RWPE1 (cell line): ENCODE data around the gene PDE4D.

Experiments used
- CTCF ChIA-PET: fragments of 350-600 bp; sonication (Branson Sonifier 250); formaldehyde crosslinking; extraction: SDS; loops from one replicate; lab custom pipeline; 2021; lab: Yijun Ruan, JAX
- POLR2A ChIA-PET: fragments of 400-600 bp; formaldehyde crosslinking; extraction: SDS; loops from one replicate; lab custom pipeline; 2020; ENCODE audit warnings: antibody characterized with exemption; ENCODE audit not compliant: low non-redundant PET; lab: Yijun Ruan, JAX
- DNase-seq: peaks from one replicate; pipeline ENCODE4 v3.0.0; 2012; ENCODE audit warnings: low spot score
- H3K27ac ChIP-seq: fragments of 450-650 bp; 2 replicates; pipeline ENCODE4 v1.5.1; 2017
- TF ChIP-seq, protein P1 (sequence below): fragments of 450-650 bp; conservative IDR thresholded peaks from 2 replicates; pipeline ENCODE4 v1.5.1; 2017; ENCODE audit warnings: low read depth, mild to moderate bottlenecking

The PDE4D gene

DNA sequence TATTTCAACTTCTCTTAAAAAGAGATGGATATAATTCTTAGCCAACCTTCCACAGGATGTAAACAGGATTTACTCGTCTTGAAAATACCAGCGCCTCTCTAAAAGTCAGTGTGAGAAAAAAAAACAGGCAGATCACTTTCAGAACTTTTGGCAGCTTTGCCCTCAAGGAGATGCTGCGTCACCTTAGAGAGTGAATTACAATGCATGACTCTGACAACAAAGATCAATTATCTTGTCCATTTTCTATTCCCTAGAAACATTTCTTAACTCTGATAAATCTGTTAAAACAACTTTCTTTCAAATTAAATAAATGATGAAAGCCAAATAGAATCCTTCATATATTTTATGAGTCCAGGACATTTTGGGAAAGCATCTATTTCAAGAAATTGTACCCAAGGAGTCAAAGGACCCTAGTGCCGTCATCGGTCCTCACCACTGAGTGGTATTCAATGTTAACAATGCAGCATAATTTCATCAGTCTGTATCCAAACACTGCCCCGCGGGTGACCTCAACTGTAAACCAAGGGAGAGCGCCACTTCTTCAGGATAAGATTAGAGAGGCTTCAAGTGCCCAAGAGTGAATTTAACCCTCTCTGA is 536.0 kb downstream of the PDE4D start:
- TF ChIP-seq, protein P1, sequence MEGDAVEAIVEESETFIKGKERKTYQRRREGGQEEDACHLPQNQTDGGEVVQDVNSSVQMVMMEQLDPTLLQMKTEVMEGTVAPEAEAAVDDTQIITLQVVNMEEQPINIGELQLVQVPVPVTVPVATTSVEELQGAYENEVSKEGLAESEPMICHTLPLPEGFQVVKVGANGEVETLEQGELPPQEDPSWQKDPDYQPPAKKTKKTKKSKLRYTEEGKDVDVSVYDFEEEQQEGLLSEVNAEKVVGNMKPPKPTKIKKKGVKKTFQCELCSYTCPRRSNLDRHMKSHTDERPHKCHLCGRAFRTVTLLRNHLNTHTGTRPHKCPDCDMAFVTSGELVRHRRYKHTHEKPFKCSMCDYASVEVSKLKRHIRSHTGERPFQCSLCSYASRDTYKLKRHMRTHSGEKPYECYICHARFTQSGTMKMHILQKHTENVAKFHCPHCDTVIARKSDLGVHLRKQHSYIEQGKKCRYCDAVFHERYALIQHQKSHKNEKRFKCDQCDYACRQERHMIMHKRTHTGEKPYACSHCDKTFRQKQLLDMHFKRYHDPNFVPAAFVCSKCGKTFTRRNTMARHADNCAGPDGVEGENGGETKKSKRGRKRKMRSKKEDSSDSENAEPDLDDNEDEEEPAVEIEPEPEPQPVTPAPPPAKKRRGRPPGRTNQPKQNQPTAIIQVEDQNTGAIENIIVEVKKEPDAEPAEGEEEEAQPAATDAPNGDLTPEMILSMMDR, result no peak
- DNase-seq, result no peak
- ChIA-PET CTCF (interaction anchor here (0.5 to 3.4 kb wide), 4 partner anchors 9 to 325 kb away, joined by 3 to 14 read pairs (median 8); no protein-coding TSS in a partner anchor), POLR2A (no interaction called here)
- H3K27ac ChIP-seq, result no peak overlapping the region

DNA sequence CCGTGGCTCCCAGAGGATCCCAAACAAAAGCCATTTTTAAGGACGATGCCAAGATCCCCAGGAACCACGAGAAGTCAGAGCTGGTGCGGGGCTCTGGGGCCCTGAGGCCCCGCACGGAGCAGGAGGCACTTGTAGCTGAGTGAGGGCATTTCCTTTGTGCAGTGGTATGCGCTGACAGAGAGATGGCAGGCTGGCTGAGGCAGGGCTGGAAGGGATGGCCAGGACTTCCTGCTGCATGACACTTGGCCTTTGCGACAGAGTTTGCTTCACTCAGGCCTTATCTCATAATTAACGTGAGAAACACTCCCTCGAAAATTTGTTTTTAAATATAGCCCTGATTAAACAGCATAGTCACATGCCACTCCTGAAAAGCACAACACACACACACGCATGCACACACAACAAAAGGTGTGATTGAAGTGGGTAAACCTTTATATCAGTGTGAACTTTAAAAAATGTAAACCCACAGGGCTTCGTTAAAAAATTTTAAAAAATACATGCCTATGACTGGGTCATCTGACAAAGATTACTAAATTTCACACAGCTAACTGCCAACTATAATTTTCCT is 536.6 kb downstream of the PDE4D start:
- TF ChIP-seq, protein P1, result no peak
- POLR2A ChIA-PET, result no interaction called here
- CTCF ChIA-PET, result interaction anchor here (0.6 to 3.4 kb wide), 2 partner anchors 10 to 63 kb away, joined by 3 to 14 read pairs; no protein-coding TSS in a partner anchor
- DNase-seq, result no peak
- H3K27ac ChIP-seq, result no peak overlapping the region

DNA sequence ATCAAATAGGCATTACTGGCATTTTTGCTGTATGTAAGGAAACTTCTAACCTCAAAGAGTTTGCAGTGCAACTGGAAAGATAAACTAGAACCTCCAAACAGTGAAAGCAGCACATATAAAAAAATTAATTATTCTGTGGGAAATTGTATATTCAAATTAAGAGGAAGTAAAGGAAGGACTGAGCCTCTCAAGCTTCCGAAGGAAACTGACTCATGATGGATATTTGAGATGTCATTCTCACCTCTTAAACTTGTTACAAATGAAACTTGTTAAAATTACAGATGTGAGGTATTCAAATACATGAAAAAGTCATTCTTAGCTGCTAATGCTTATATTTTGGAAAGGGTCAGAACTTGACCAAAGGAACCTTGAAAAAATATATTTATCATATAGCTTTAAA is 538.7 kb downstream of the PDE4D start:
- H3K27ac ChIP-seq, result no peak overlapping the region
- DNase-seq, result no peak
- TF ChIP-seq, protein P1, result no peak
- CTCF ChIA-PET, result interaction anchor here (0.7 to 3.4 kb wide), 3 partner anchors 12 to 166 kb away, joined by 3 to 14 read pairs (median 3); no protein-coding TSS in a partner anchor
- POLR2A ChIA-PET, result no interaction called here

DNA sequence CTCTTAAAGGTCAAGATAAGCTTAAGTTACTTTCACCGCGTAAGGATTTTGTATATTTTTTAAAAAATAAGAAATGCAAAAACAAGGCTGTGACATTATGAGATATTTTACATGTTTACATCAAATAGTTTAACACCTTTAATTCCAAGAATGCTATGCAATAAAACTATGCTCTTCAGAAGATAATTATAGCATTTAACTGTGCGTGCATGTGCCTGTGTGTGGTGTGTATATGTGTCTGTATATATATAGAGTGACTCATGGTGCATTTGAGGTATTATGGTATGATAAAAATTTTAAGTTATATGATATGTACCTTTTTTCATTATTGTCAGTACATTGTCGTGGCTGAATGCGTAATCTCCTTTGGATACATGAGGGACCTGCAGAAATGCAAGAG is 539.3 kb downstream of the PDE4D start:
- ChIA-PET CTCF (interaction anchor here (3.4 kb wide), 1 partner anchor 13 kb away, joined by 14 read pairs; no protein-coding TSS in a partner anchor), POLR2A (no interaction called here)
- no peak for DNase-seq
- TF ChIP-seq, protein P1, result no peak
- no peak overlapping the region for H3K27ac ChIP-seq

DNA sequence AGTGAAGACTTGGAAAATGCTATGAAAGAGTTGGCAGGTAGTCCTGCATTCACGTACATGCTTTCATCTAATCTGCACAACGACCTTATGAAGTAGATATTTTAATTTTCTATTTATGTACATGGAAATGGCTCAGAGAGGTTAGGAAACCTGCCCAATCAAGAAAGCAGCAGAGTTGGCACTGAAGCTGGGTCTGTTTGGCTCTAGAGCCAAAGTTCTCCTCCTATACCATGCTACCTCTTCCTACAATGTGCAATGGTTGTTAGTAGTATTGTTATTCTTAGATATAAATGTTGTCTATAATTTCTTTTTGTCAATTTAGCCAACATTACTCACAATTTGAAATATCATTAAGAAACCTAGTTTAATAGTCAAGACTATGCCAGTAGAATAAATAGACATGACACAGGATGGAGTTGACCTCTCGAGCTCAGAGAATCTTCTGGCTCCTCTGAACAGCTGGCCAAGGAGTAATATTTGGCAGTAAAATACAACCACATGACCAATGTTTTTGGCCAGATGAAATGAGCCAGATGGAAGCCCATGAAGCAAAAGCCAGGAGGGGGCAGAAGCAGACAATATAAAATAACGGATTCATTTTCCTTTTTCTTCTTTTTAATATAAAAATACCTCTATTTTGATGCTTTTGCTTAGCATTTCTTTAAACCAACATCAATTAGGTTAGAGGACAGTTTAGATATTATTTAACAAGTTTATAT is 542.3 kb downstream of the PDE4D start:
- no peak overlapping the region for H3K27ac ChIP-seq
- ChIA-PET POLR2A (no interaction called here), CTCF (interaction anchor here (0.6 to 1.5 kb wide), 2 partner anchors 130 to 170 kb away, joined by 4 read pairs; no protein-coding TSS in a partner anchor)
- DNase-seq, result no peak
- TF ChIP-seq, protein P1, result no peak

DNA sequence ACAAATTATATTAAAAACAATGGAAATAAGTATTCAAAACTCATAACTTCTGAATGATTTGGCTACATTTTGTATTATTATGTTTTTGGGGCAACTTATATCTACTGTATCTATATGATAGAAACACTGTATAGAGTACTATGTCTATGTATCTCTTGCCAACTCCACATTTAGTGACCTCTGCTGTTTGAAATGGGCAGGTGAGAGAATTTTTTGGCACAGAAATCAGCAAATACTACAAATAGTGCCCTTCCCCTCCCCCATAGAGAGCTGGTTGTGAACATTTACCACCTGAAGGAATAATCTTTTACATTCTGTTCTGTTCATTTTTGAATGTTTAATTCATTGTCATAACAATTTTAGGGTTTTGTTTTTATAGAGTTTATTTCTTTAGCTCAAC is 545.3 kb downstream of the PDE4D start:
- TF ChIP-seq, protein P1, result 0 out of 2 replicates have a peak, but pooled peaks have one; percentile 12
- ChIA-PET CTCF (interaction anchor here (0.6 to 1.3 kb wide), 7 partner anchors 10 to 160 kb away, joined by 3 to 9 read pairs (median 4); no protein-coding TSS in a partner anchor), POLR2A (no interaction called here)
- DNase-seq, result peak; percentile 9
- H3K27ac ChIP-seq, result no peak overlapping the region
